ENCODE data around the gene ELAVL1. TPM values are rescaled to one million over a fixed set of nuclear protein-coding genes. Genes with fewer than 3 reads are reported as not detected.

Gene ELAVL1
- polyA plus RNA-seq, 1 of the 3 experiments (the other 2 are of a cell fraction) = 49.6 TPM

DNA sequence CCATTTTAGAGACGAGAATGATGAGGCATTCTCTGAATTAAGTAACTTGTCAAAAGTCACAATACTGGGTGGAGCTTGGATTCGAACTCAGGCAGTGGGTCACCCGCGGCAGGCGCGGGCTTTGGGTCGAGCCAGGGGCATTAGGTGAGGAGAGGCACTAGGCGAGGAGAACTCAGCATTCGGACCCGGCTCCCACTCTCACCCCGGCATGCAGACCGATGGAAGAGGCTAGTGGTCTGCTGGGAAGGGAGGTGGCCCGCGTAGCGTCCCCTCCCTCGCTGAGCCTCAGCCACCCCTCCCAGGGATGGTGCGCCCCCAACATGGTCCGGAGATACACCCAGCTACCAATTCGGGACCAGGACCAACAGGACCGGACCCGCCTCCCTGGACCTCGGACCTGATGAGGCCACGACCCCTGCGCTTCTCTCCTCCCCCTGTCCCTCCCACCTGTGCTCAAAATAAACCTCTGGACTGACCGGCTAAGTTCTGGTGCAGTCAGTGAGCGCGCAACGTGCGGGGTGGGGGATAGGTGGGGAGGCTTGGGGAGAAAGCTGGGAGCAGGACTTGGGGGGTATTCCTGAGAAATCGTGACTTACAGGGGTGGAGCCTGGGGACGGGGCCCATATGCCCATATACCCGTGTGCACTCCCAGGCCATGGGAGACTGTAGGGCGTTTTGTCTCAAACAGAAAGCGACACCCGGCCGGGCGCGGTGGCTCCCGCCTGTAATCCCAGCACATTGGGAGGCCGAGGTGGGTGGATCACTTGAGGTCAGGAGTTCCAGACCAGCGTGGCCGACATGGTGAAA lies 86.6 kb downstream of the ELAVL1 start:
- Histone ChIP-seq H3K9me2 (no peaks in the 10 kb centered on the region), H3F3A (replicated peaks; ENCODE audit: insufficient read depth) (peaks cover 5% of the 10 kb centered on the region), H4K20me1 (ENCODE audit: insufficient read depth) (peaks cover 23% of the 10 kb centered on the region), H2AFZ (ENCODE audit: low read depth) (no peak overlapping the region), H3K27me3 (ENCODE audit: insufficient read depth) (peaks cover 7% of the 10 kb centered on the region; the same call in 1 of the 2 replicates), H3K4me1 (ENCODE audit: control insufficient read depth in 1 of 2, insufficient read depth in 2 of 2, low read depth in 1 of 2, low read length in 1 of 2) (peaks cover 10 to 31% of the 10 kb centered on the region in 2 experiments; a peak in 2 of 4 replicates), H3K79me2 (ENCODE audit: insufficient read depth) (peaks cover 16% of the 10 kb centered on the region; the same call in 1 of the 2 replicates), H3K4me2 (peak overlapping the region; percentile 94), H3K9ac (no peak overlapping the region), H3K27ac (ENCODE audit: low read depth in 2 of 2, low read length in 1 of 2) (no peak overlapping the region), H3K4me3 (ENCODE audit: low read depth in 2 of 2, low read length in 1 of 2) (no peak overlapping the region), H3K9me3 (no peaks in the 10 kb centered on the region), H3K36me3 (replicated peaks in 1 of 2; ENCODE audit: control insufficient read depth in 1 of 2, insufficient read depth in 2 of 2, low read length in 1 of 2) (peaks cover 0 to 20% of the 10 kb centered on the region in 2 experiments)
- ChIA-PET POLR2A (interaction anchor here (2.4 kb wide), 1 partner anchor 57 kb away, joined by 8 read pairs; no protein-coding TSS in a partner anchor), CTCF (interaction anchor here (1.2 to 5.0 kb wide), 13 partner anchors 8 to 350 kb away, joined by 3 to 36 read pairs (median 7); partner anchors contain the start of genes CTXN1, MAP2K7, TIMM44 and TRAPPC5)
- DNase-seq = no peak
- WGBS (ENCODE audit: low lambda C conversion rate) = 92% methylated on average over 29 of the region's 42 CpGs
- TF ChIP-seq FOXJ3 (CRISPR knock-in tag; IDR thresholded peaks at IDR 0.05) (no peak), TAF1 (IDR thresholded peaks at IDR 0.05; ENCODE audit: borderline replicate concordance, low read depth, low read length) (no peak), POLR2AphosphoS5 (IDR thresholded peaks at IDR 0.05; ENCODE audit: low read depth, low read length) (no peak), CHD2 (IDR thresholded peaks at IDR 0.05; ENCODE audit: low read length, partially characterized antibody) (no peak), GATA2 (CRISPR knock-in tag; IDR thresholded peaks at IDR 0.05) (no peak), EP300 (IDR thresholded peaks at IDR 0.05; ENCODE audit: borderline replicate concordance in 1 of 2, low read depth in 1 of 2, low read length in 1 of 2) (no peak), NFIC (IDR thresholded peaks at IDR 0.05; ENCODE audit: borderline replicate concordance) (no peak), GABPA (IDR thresholded peaks at IDR 0.05; ENCODE audit: low read depth) (no peak)
- TF ChIP-seq, protein P1, sequence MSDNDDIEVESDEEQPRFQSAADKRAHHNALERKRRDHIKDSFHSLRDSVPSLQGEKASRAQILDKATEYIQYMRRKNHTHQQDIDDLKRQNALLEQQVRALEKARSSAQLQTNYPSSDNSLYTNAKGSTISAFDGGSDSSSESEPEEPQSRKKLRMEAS (IDR thresholded peaks at IDR 0.05; ENCODE audit: low read depth) = no peak
- TF ChIP-seq, protein P2, sequence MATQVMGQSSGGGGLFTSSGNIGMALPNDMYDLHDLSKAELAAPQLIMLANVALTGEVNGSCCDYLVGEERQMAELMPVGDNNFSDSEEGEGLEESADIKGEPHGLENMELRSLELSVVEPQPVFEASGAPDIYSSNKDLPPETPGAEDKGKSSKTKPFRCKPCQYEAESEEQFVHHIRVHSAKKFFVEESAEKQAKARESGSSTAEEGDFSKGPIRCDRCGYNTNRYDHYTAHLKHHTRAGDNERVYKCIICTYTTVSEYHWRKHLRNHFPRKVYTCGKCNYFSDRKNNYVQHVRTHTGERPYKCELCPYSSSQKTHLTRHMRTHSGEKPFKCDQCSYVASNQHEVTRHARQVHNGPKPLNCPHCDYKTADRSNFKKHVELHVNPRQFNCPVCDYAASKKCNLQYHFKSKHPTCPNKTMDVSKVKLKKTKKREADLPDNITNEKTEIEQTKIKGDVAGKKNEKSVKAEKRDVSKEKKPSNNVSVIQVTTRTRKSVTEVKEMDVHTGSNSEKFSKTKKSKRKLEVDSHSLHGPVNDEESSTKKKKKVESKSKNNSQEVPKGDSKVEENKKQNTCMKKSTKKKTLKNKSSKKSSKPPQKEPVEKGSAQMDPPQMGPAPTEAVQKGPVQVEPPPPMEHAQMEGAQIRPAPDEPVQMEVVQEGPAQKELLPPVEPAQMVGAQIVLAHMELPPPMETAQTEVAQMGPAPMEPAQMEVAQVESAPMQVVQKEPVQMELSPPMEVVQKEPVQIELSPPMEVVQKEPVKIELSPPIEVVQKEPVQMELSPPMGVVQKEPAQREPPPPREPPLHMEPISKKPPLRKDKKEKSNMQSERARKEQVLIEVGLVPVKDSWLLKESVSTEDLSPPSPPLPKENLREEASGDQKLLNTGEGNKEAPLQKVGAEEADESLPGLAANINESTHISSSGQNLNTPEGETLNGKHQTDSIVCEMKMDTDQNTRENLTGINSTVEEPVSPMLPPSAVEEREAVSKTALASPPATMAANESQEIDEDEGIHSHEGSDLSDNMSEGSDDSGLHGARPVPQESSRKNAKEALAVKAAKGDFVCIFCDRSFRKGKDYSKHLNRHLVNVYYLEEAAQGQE (IDR thresholded peaks at IDR 0.05; ENCODE audit: low read depth, low read length) = no peak

Data from SK-N-SH (cell line).